IMR-90 (cell line): ENCODE results near the gene GRIK3. TPM values are rescaled to one million over a fixed set of nuclear protein-coding genes. Genes with fewer than 3 reads are reported as not detected.

Experiments
- ATAC-seq: fragments of 200-7000 bp; cut with Tn5 transposase; 2 replicates; pipeline ENCODE4 v1.9.1; 2020; ENCODE audit warnings: low read depth, mild to moderate bottlenecking, moderate library complexity
- BruUV-seq: library from RNA; stranded (reverse); fragments of 400-500 nt; replicated peaks from 2 replicates; lab custom pipeline; 2021; lab: Mats Ljungman, UMichigan
- CTCF ChIA-PET: fragments of 300-600 bp; formaldehyde crosslinking; extraction: SDS; loops from one replicate; lab custom pipeline; 2021; ENCODE audit warnings: antibody characterized with exemption; lab: Yijun Ruan, JAX
- POLR2A ChIA-PET: fragments of 300-600 bp; sonication (Branson Sonifier 250); formaldehyde crosslinking; loops from one replicate; lab custom pipeline; 2022; ENCODE audit warnings: antibody characterized with exemption; ENCODE audit not compliant: unreplicated experiment; lab: Charles Lee
- DNase-seq: peaks from one replicate; pipeline ENCODE4 v3.0.0; 2013
- H2AFZ ChIP-seq: replicated peaks from 2 replicates; pipeline ENCODE3; 2013; ENCODE audit warnings: low read length, mild to moderate bottlenecking; ENCODE audit not compliant: poor library complexity
- H2AK5ac ChIP-seq: 2 replicates; pipeline ENCODE4 v1.6.1; 2013; ENCODE audit warnings: low read depth, low read length, inconsistent platforms
- H2AK9ac ChIP-seq: replicated peaks from 2 replicates; pipeline ENCODE3; 2013; ENCODE audit warnings: mild to moderate bottlenecking, low read depth, low read length, moderate library complexity; ENCODE audit not compliant: poor library complexity
- H2BK120ac ChIP-seq: 2 replicates; pipeline ENCODE4 v1.6.1; 2013; ENCODE audit warnings: low read depth, low read length, inconsistent platforms
- H2BK15ac ChIP-seq: 3 replicates; pipeline ENCODE4 v1.6.1; 2013; ENCODE audit warnings: low read depth, low read length, inconsistent platforms
- H2BK20ac ChIP-seq: 2 replicates; pipeline ENCODE4 v1.6.1; 2013; ENCODE audit warnings: low read depth, mild to moderate bottlenecking, inconsistent platforms, low read length, moderate library complexity
- H2BK5ac ChIP-seq: 2 replicates; pipeline ENCODE4 v1.6.1; 2013; ENCODE audit warnings: mild to moderate bottlenecking, low read depth, low read length, inconsistent platforms; ENCODE audit not compliant: poor library complexity, severe bottlenecking
- H3K14ac ChIP-seq: replicated peaks from 2 replicates; pipeline ENCODE4 v1.6.1; 2013; ENCODE audit warnings: low read depth, low read length, inconsistent platforms
- H3K18ac ChIP-seq: 2 replicates; pipeline ENCODE4 v1.6.1; 2013; ENCODE audit warnings: low read depth, low read length, control low read depth
- H3K23ac ChIP-seq: 2 replicates; pipeline ENCODE4 v1.6.1; 2013; ENCODE audit warnings: low read depth, low read length, inconsistent platforms
- H3K27ac ChIP-seq: 2 replicates; pipeline ENCODE4 v1.5.1; 2013; ENCODE audit warnings: mild to moderate bottlenecking, control low read depth, low read length; ENCODE audit not compliant: insufficient read depth
- H3K27me3 ChIP-seq: 2 replicates; pipeline ENCODE4 v1.6.1; 2013; ENCODE audit warnings: low read length; ENCODE audit not compliant: control insufficient read depth, insufficient read depth
- H3K36me3 ChIP-seq: 2 replicates; pipeline ENCODE4 v1.6.1; 2013; ENCODE audit warnings: low read length, mixed read lengths; ENCODE audit not compliant: control insufficient read depth, insufficient read depth
- H3K4ac ChIP-seq: 2 replicates; pipeline ENCODE4 v1.6.1; 2013; ENCODE audit warnings: low read depth, low read length, inconsistent platforms
- H3K4me1 ChIP-seq: 2 replicates; pipeline ENCODE4 v1.6.1; 2013; ENCODE audit warnings: low read length, mixed read lengths; ENCODE audit not compliant: control insufficient read depth, insufficient read depth
- H3K4me2 ChIP-seq: 2 replicates; pipeline ENCODE4 v1.6.1; 2013; ENCODE audit warnings: low read depth, mild to moderate bottlenecking, control low read depth, low read length, moderate library complexity
- H3K4me3 ChIP-seq: 2 replicates; pipeline ENCODE4 v1.5.1; 2013; ENCODE audit warnings: low read depth, mild to moderate bottlenecking, control low read depth, low read length, moderate library complexity; ENCODE audit not compliant: insufficient read depth
- H3K56ac ChIP-seq: 2 replicates; pipeline ENCODE4 v1.6.1; 2013; ENCODE audit warnings: low read length, inconsistent platforms; ENCODE audit not compliant: insufficient read depth; ENCODE audit errors: extremely low read depth
- H3K79me1 ChIP-seq, 2 experiments: 2 replicates each; pipeline ENCODE4 v1.6.1; 2013; ENCODE audit warnings: low read length in 2 of 2, inconsistent platforms in 1 of 2, low read depth in 1 of 2
- H3K9ac ChIP-seq: 2 replicates; pipeline ENCODE4 v1.6.1; 2013; ENCODE audit warnings: low read depth, low read length, control low read depth
- H3K9me1 ChIP-seq: 2 replicates; pipeline ENCODE4 v1.6.1; 2013; ENCODE audit warnings: low read length, inconsistent platforms; ENCODE audit not compliant: insufficient read depth
- H3K9me3 ChIP-seq: 2 replicates; pipeline ENCODE4 v1.6.1; 2013; ENCODE audit warnings: low read length; ENCODE audit not compliant: control insufficient read depth, insufficient read depth
- H4K20me1 ChIP-seq: 2 replicates; pipeline ENCODE4 v1.6.1; 2013; ENCODE audit warnings: low read length, inconsistent platforms; ENCODE audit not compliant: insufficient read depth
- H4K5ac ChIP-seq: 2 replicates; pipeline ENCODE4 v1.6.1; 2013; ENCODE audit warnings: mild to moderate bottlenecking, low read depth, low read length, control low read depth
- H4K8ac ChIP-seq, 2 experiments: 2 replicates each; pipeline ENCODE4 v1.6.1; 2013; ENCODE audit warnings: low read depth in 2 of 2, low read length in 2 of 2, control low read depth in 1 of 2, inconsistent platforms in 1 of 2
- H4K91ac ChIP-seq: 2 replicates; pipeline ENCODE4 v1.6.1; 2013; ENCODE audit warnings: low read depth, low read length, inconsistent platforms; ENCODE audit not compliant: insufficient read depth
- BHLHE40 ChIP-seq: fragments of 150-350 bp; IDR thresholded peaks from 2 replicates; pipeline ENCODE4 v1.6.1; 2016; ENCODE audit warnings: mild to moderate bottlenecking, low read depth, low read length
- CEBPB ChIP-seq: IDR thresholded peaks from 2 replicates; pipeline ENCODE4 v1.6.1; 2012; ENCODE audit warnings: low read depth, low read length, improper control_type of control experiment
- CHD1 ChIP-seq: IDR thresholded peaks from 2 replicates; pipeline ENCODE4 v1.6.1; 2012; ENCODE audit warnings: low read depth, low read length, improper control_type of control experiment
- FOS ChIP-seq: fragments of 150-350 bp; IDR thresholded peaks from 2 replicates; pipeline ENCODE4 v1.6.1; 2016; ENCODE audit warnings: low read depth, low read length
- MAFK ChIP-seq: IDR thresholded peaks from 2 replicates; pipeline ENCODE4 v1.6.1; 2012; ENCODE audit warnings: low read depth, low read length, improper control_type of control experiment
- MAZ ChIP-seq: IDR thresholded peaks from 2 replicates; pipeline ENCODE4 v1.6.1; 2012; ENCODE audit warnings: low read depth, mild to moderate bottlenecking, low read length, improper control_type of control experiment, moderate library complexity, borderline replicate concordance
- MXI1 ChIP-seq: IDR thresholded peaks from 2 replicates; pipeline ENCODE4 v1.6.1; 2012; ENCODE audit warnings: low read depth, mild to moderate bottlenecking, low read length, moderate library complexity, borderline replicate concordance
- NFE2L2 ChIP-seq: fragments of 150-350 bp; IDR thresholded peaks from 2 replicates; pipeline ENCODE4 v1.6.1; 2016; ENCODE audit warnings: low read depth, mild to moderate bottlenecking, low read length
- POLR2A ChIP-seq: IDR thresholded peaks from 2 replicates; pipeline ENCODE4 v1.6.1; 2012; ENCODE audit warnings: mild to moderate bottlenecking, low read depth, low read length
- RAD21 ChIP-seq: IDR thresholded peaks from 2 replicates; pipeline ENCODE4 v1.6.1; 2012; ENCODE audit warnings: low read length, improper control_type of control experiment
- RCOR1 ChIP-seq: IDR thresholded peaks from 2 replicates; pipeline ENCODE4 v1.6.1; 2012; ENCODE audit warnings: mild to moderate bottlenecking, low read length, improper control_type of control experiment; ENCODE audit not compliant: insufficient replicate concordance
- RFX5 ChIP-seq: IDR thresholded peaks from 2 replicates; pipeline ENCODE4 v1.8.0; 2012; ENCODE audit warnings: low read depth, mild to moderate bottlenecking, low read length, moderate library complexity
- SMC3 ChIP-seq: fragments of 150-350 bp; IDR thresholded peaks from 2 replicates; pipeline ENCODE4 v1.6.1; 2016; ENCODE audit warnings: low read depth, mild to moderate bottlenecking, antibody characterized with exemption, low read length, moderate library complexity
- WGBS, 2 experiments: methylation state at CpG; one replicate each; pipeline versions ENCODE4 v1.1.5 to v1.1.7; 2013; ENCODE audit warnings: missing lambda C conversion rate in 2 of 2; ENCODE audit not compliant: insufficient read length in 1 of 2; ENCODE audit errors: extremely low coverage in 2 of 2; 5-methylcytosine and 5-hydroxymethylcytosine counted together
- dilution Hi-C: fragments of 300-500 bp; cut with HindIII; formaldehyde crosslinking; loops from one replicate; pipeline ENCODE4 v1.14.3; 2018; ENCODE audit warnings: low sequenced_read_pairs; ENCODE audit not compliant: unreplicated experiment
- in situ Hi-C: fragments of 300-500 bp; cut with MboI; formaldehyde crosslinking; loops from 3 replicates; pipeline ENCODE4 v1.14.3; 2019; ENCODE audit warnings: low sequenced_read_pairs, inconsistent platforms, mixed read lengths
- intact Hi-C: fragments of 100-400 bp; cut with micrococcal nuclease; formaldehyde crosslinking; loops from 2 replicates; pipeline ENCODE4 v1.10.0; 2022
- polyA plus RNA-seq, 3 experiments: library from polyadenylated mRNA; depleted of rRNA; stranded (reverse); fragments of >200 nt; gene quantifications; 2 replicates each; pipeline ENCODE4 v1.2.3, GENCODE V29; 2012; ENCODE audit warnings: low replicate concordance in 1 of 3
- total RNA-seq: library from RNA; depleted of rRNA; stranded (reverse); fragments of >200 nt; gene quantifications from 2 replicates; pipeline ENCODE4 v1.2.3, GENCODE V29; 2012
- TF ChIP-seq, protein P1 (sequence below): fragments of 150-350 bp; IDR thresholded peaks from 2 replicates; pipeline ENCODE4 v1.6.1; 2017; ENCODE audit warnings: mild to moderate bottlenecking, antibody characterized with exemption, low read length, low read depth
- TF ChIP-seq, protein P2 (sequence below): conservative IDR thresholded peaks from 2 replicates; pipeline ENCODE4 v1.5.1; 2012; ENCODE audit warnings: mild to moderate bottlenecking, low read depth, low read length, improper control_type of control experiment
- TF ChIP-seq, protein P3 (sequence below): fragments of 150-350 bp; IDR thresholded peaks from 2 replicates; pipeline ENCODE4 v1.6.1; 2016; ENCODE audit warnings: low read depth, mild to moderate bottlenecking, low read length, moderate library complexity, borderline replicate concordance

The GRIK3 gene
- total and polyA plus RNA-seq, 2 of the 4 experiments (the other 2 are of a cell fraction), result not detected

DNA sequence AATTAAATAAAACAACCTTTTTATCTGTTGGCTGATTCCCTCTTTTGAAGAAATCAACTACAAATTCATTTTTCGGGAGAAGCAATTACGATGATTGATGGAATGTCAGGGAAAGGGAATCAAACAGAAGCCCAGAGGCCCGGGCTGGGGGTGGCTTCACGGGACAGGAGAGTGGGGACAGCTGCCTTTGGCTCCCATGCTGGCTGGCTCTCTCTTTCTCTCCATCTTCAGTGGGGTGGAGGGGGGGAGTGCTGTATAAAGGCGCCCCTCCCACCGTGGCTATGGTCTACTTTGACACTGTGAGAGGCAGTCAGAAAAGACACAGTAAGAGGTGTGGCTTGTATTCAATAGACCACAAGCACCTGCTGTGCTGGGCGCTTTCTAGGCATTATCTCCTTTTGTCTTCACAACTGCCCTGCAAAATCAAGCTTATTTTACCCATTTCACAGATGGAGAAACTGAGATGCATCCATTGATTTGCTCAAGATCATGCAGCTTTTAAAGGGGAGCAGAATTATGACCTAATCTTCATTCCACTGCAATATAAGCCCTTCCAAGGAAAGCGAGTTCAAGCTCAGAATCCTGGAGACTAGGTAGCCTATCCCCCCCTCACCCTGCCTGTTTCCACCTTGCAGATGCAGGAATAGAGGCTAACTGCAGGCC lies 92.9 kb downstream of the GRIK3 start:
- Histone ChIP-seq H3K9ac (no peak overlapping the region), H3K23ac (no peak overlapping the region), H3K4me2 (no peak overlapping the region), H4K5ac (no peak overlapping the region), H4K20me1 (no peaks in the 10 kb centered on the region), H4K8ac (no peak overlapping the region), H2BK15ac (no peak overlapping the region), H2AK9ac (no peak overlapping the region), H3K18ac (no peak overlapping the region), H2BK20ac (no peak overlapping the region), H2BK5ac (no peak overlapping the region), H3K9me3 (no peaks in the 10 kb centered on the region), H3K14ac (no peak overlapping the region), H3K4ac (no peak overlapping the region), H3K36me3 (no peaks in the 10 kb centered on the region), H3K4me3 (no peak overlapping the region), H3K79me1 (no peaks in the 10 kb centered on the region), H3K27me3 (no peaks in the 10 kb centered on the region), H4K91ac (no peak overlapping the region), H3K4me1 (no peaks in the 10 kb centered on the region), H2AFZ (no peak overlapping the region), H3K27ac (no peak overlapping the region), H2AK5ac (no peak overlapping the region), H2BK120ac (no peak overlapping the region), H3K56ac (no peak overlapping the region), H3K9me1 (no peaks in the 10 kb centered on the region)
- in situ Hi-C loops, result no loop called here
- BruUV-seq, result no TSS peak
- dilution Hi-C loops, result no loop called here
- DNase-seq, result no peak
- intact Hi-C loops, result no loop called here
- WGBS, 2 experiments, result no CpG with 5 or more reads among the region's 8 CpGs
- ATAC-seq, result no peak
- TF ChIP-seq, protein P1, sequence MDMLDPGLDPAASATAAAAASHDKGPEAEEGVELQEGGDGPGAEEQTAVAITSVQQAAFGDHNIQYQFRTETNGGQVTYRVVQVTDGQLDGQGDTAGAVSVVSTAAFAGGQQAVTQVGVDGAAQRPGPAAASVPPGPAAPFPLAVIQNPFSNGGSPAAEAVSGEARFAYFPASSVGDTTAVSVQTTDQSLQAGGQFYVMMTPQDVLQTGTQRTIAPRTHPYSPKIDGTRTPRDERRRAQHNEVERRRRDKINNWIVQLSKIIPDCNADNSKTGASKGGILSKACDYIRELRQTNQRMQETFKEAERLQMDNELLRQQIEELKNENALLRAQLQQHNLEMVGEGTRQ, result no peak
- TF ChIP-seq MAZ, result no peak
- TF ChIP-seq RCOR1, result no peak
- no peak for TF ChIP-seq CHD1
- TF ChIP-seq MAFK, result no peak
- TF ChIP-seq SMC3, result no peak
- TF ChIP-seq RFX5, result no peak
- TF ChIP-seq FOS, result no peak
- TF ChIP-seq POLR2A, result no peak
- no peak for TF ChIP-seq MXI1
- TF ChIP-seq, protein P2, sequence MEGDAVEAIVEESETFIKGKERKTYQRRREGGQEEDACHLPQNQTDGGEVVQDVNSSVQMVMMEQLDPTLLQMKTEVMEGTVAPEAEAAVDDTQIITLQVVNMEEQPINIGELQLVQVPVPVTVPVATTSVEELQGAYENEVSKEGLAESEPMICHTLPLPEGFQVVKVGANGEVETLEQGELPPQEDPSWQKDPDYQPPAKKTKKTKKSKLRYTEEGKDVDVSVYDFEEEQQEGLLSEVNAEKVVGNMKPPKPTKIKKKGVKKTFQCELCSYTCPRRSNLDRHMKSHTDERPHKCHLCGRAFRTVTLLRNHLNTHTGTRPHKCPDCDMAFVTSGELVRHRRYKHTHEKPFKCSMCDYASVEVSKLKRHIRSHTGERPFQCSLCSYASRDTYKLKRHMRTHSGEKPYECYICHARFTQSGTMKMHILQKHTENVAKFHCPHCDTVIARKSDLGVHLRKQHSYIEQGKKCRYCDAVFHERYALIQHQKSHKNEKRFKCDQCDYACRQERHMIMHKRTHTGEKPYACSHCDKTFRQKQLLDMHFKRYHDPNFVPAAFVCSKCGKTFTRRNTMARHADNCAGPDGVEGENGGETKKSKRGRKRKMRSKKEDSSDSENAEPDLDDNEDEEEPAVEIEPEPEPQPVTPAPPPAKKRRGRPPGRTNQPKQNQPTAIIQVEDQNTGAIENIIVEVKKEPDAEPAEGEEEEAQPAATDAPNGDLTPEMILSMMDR, result no peak
- no peak for TF ChIP-seq CEBPB
- no peak for TF ChIP-seq BHLHE40
- TF ChIP-seq NFE2L2, result no peak
- TF ChIP-seq, protein P3, sequence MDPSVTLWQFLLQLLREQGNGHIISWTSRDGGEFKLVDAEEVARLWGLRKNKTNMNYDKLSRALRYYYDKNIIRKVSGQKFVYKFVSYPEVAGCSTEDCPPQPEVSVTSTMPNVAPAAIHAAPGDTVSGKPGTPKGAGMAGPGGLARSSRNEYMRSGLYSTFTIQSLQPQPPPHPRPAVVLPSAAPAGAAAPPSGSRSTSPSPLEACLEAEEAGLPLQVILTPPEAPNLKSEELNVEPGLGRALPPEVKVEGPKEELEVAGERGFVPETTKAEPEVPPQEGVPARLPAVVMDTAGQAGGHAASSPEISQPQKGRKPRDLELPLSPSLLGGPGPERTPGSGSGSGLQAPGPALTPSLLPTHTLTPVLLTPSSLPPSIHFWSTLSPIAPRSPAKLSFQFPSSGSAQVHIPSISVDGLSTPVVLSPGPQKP, result no peak
- TF ChIP-seq RAD21, result no peak
- POLR2A ChIA-PET, result no interaction called here
- CTCF ChIA-PET, result no interaction called here
